ENCODE results near the gene TYRO3. TPM values are rescaled to one million over a fixed set of nuclear protein-coding genes. Genes with fewer than 3 reads are reported as not detected.
"Not testable (repeated sequence)": the region's sequence is repeated elsewhere in the genome, so short reads cannot be mapped to it uniquely, and the experiment has no call there.

The TYRO3 gene
- total RNA-seq, 2 experiments from 2014 or later: 1.1 to 1.9 TPM

- DNase-seq: no peak
- Mint-ChIP-seq H3K9me3 (no peaks in the 10 kb centered on the region), H3K4me3 (no peak overlapping the region), H3K27ac (no peak overlapping the region), H3K4me1 (no peaks in the 10 kb centered on the region), H3K36me3 (ENCODE audit: low read depth) (no peaks in the 10 kb centered on the region), H3K27me3 (peaks cover 1% of the 10 kb centered on the region)
- POLR2A ChIA-PET: no interaction called here
- CTCF ChIA-PET: interaction anchor here (2.1 kb wide), 1 partner anchor 10 kb away, joined by 11 read pairs; no protein-coding TSS in a partner anchor
Observed at GRCh38 chr15:41567862-41568261, 8.8 kb downstream of the TYRO3 start.

GRCh38 chr15:41568350-41569017 is 9.5 kb downstream of the TYRO3 start:
- no peaks in the 10 kb centered on the region for H3K9me3 Mint-ChIP-seq
- no peak overlapping the region for H3K4me3 Mint-ChIP-seq
- H3K27ac Mint-ChIP-seq: no peak overlapping the region
- DNase-seq: no peak
- H3K4me1 Mint-ChIP-seq: no peaks in the 10 kb centered on the region
- no peaks in the 10 kb centered on the region for H3K36me3 Mint-ChIP-seq (ENCODE audit: low read depth)
- peaks cover 1% of the 10 kb centered on the region for H3K27me3 Mint-ChIP-seq
- ChIA-PET CTCF (interaction anchor here (1.0 to 2.1 kb wide), 2 partner anchors 11 kb away, joined by 4 to 11 read pairs; no protein-coding TSS in a partner anchor), POLR2A (no interaction called here)

- H3K9me3 Mint-ChIP-seq; POLR2A ChIA-PET; H3K4me1 Mint-ChIP-seq; H3K36me3 Mint-ChIP-seq (ENCODE audit: low read depth); H3K27me3 Mint-ChIP-seq; DNase-seq; H3K27ac Mint-ChIP-seq; H3K4me3 Mint-ChIP-seq: not testable (repeated sequence)
- CTCF ChIA-PET: interaction anchor here (0.6 to 2.1 kb wide), 4 partner anchors 10 to 346 kb away, joined by 3 to 11 read pairs (median 4); no protein-coding TSS in a partner anchor
Observed at GRCh38 chr15:41569232-41569631, 10.2 kb downstream of the TYRO3 start.

- no peak for DNase-seq
- H3K4me1 Mint-ChIP-seq: no peaks in the 10 kb centered on the region
- CTCF ChIA-PET: interaction anchor here (1.5 to 2.5 kb wide), 3 partner anchors 9 to 32 kb away, joined by 3 to 9 read pairs (median 5); no protein-coding TSS in a partner anchor
- POLR2A ChIA-PET: no interaction called here
- H3K27me3 Mint-ChIP-seq: no peaks in the 10 kb centered on the region
- H3K4me3 Mint-ChIP-seq: no peak overlapping the region
- H3K9me3 Mint-ChIP-seq: no peaks in the 10 kb centered on the region
- no peaks in the 10 kb centered on the region for H3K36me3 Mint-ChIP-seq (ENCODE audit: low read depth)
- no peak overlapping the region for H3K27ac Mint-ChIP-seq
Observed at GRCh38 chr15:41570764-41571163, 11.8 kb downstream of the TYRO3 start.

- CTCF ChIA-PET: interaction anchor here (0.7 to 2.5 kb wide), 2 partner anchors 10 to 107 kb away, joined by 3 to 9 read pairs; no protein-coding TSS in a partner anchor
- no peaks in the 10 kb centered on the region for H3K9me3 Mint-ChIP-seq
Observed at GRCh38 chr15:41571948-41572347, 12.9 kb downstream of the TYRO3 start.

GRCh38 chr15:41572866-41573265 is 13.9 kb downstream of the TYRO3 start:
- no peak for DNase-seq
- ChIA-PET POLR2A (no interaction called here), CTCF (interaction anchor here (0.7 kb wide), 1 partner anchor 9 kb away, joined by 3 read pairs; no protein-coding TSS in a partner anchor)
- no peak overlapping the region for H3K27ac Mint-ChIP-seq
- no peak overlapping the region for H3K4me3 Mint-ChIP-seq
- H3K36me3 Mint-ChIP-seq (ENCODE audit: low read depth): no peaks in the 10 kb centered on the region
- H3K4me1 Mint-ChIP-seq: no peaks in the 10 kb centered on the region
- no peaks in the 10 kb centered on the region for H3K27me3 Mint-ChIP-seq
- no peaks in the 10 kb centered on the region for H3K9me3 Mint-ChIP-seq

More at GRCh38 chr15:41571948-41572347, 12.9 kb downstream of the TYRO3 start:
- Mint-ChIP-seq H3K27ac (no peak overlapping the region), H3K4me1 (no peaks in the 10 kb centered on the region), H3K36me3 (ENCODE audit: low read depth) (no peaks in the 10 kb centered on the region), H3K4me3 (no peak overlapping the region), H3K27me3 (no peaks in the 10 kb centered on the region)
- DNase-seq: no peak
- POLR2A ChIA-PET: no interaction called here

GRCh38 chr15:41573396-41573795 is 14.4 kb downstream of the TYRO3 start:
- Mint-ChIP-seq H3K27me3 (no peaks in the 10 kb centered on the region), H3K4me1 (no peaks in the 10 kb centered on the region), H3K9me3 (no peaks in the 10 kb centered on the region), H3K4me3 (no peak overlapping the region), H3K27ac (no peak overlapping the region), H3K36me3 (ENCODE audit: low read depth) (no peaks in the 10 kb centered on the region)
- POLR2A ChIA-PET: no interaction called here
- DNase-seq: no peak
- CTCF ChIA-PET: interaction anchor here (0.7 kb wide), 1 partner anchor 10 kb away, joined by 3 read pairs; no protein-coding TSS in a partner anchor

GRCh38 chr15:41574158-41574557 is 15.1 kb downstream of the TYRO3 start:
- Mint-ChIP-seq H3K27ac (no peak overlapping the region), H3K9me3 (no peaks in the 10 kb centered on the region), H3K4me1 (no peaks in the 10 kb centered on the region), H3K36me3 (ENCODE audit: low read depth) (no peaks in the 10 kb centered on the region), H3K4me3 (no peak overlapping the region), H3K27me3 (no peaks in the 10 kb centered on the region)
- POLR2A ChIA-PET: no interaction called here
- CTCF ChIA-PET: no interaction called here
- DNase-seq: no peak

GRCh38 chr15:41575282-41575681 is 16.3 kb downstream of the TYRO3 start:
- DNase-seq: no peak
- Mint-ChIP-seq H3K27ac (no peak overlapping the region), H3K27me3 (no peaks in the 10 kb centered on the region), H3K4me1 (no peaks in the 10 kb centered on the region), H3K4me3 (no peak overlapping the region), H3K9me3 (no peaks in the 10 kb centered on the region), H3K36me3 (ENCODE audit: low read depth) (no peaks in the 10 kb centered on the region)
- ChIA-PET CTCF (no interaction called here), POLR2A (no interaction called here)

GRCh38 chr15:41577863-41578735 is 19.1 kb downstream of the TYRO3 start:
- ChIA-PET CTCF (interaction anchor here (1.2 kb wide), 1 partner anchor 23 kb away, joined by 3 read pairs; no protein-coding TSS in a partner anchor), POLR2A (no interaction called here)
- H3K27ac Mint-ChIP-seq: no peak overlapping the region
- no peak for DNase-seq
- no peaks in the 10 kb centered on the region for H3K36me3 Mint-ChIP-seq (ENCODE audit: low read depth)
- H3K27me3 Mint-ChIP-seq: peaks cover 5% of the 10 kb centered on the region
- no peak overlapping the region for H3K4me3 Mint-ChIP-seq
- no peaks in the 10 kb centered on the region for H3K4me1 Mint-ChIP-seq
- H3K9me3 Mint-ChIP-seq: no peaks in the 10 kb centered on the region

- peaks cover 12% of the 10 kb centered on the region for H3K27me3 Mint-ChIP-seq
- no peak overlapping the region for H3K27ac Mint-ChIP-seq
- H3K4me3 Mint-ChIP-seq: no peak overlapping the region
- CTCF ChIA-PET: interaction anchor here (0.6 to 1.2 kb wide), 3 partner anchors 10 to 1143 kb away, joined by 3 to 4 read pairs (median 3); no protein-coding TSS in a partner anchor
- no peaks in the 10 kb centered on the region for H3K36me3 Mint-ChIP-seq (ENCODE audit: low read depth)
- H3K9me3 Mint-ChIP-seq: no peaks in the 10 kb centered on the region
- POLR2A ChIA-PET: no interaction called here
- no peaks in the 10 kb centered on the region for H3K4me1 Mint-ChIP-seq
- no peak for DNase-seq
Observed at GRCh38 chr15:41578736-41579383, 19.8 kb downstream of the TYRO3 start.

- Mint-ChIP-seq H3K4me3 (no peak overlapping the region), H3K36me3 (ENCODE audit: low read depth) (no peaks in the 10 kb centered on the region), H3K27me3 (peaks cover 23% of the 10 kb centered on the region), H3K27ac (no peak overlapping the region), H3K9me3 (no peaks in the 10 kb centered on the region), H3K4me1 (peaks cover 8% of the 10 kb centered on the region)
- POLR2A ChIA-PET: no interaction called here
- DNase-seq: no peak
- CTCF ChIA-PET: no interaction called here
Observed at GRCh38 chr15:41581110-41581509, 22.1 kb downstream of the TYRO3 start.

- Mint-ChIP-seq H3K27me3 (peaks cover 44% of the 10 kb centered on the region), H3K9me3 (no peaks in the 10 kb centered on the region), H3K27ac (no peak overlapping the region), H3K4me3 (no peak overlapping the region), H3K4me1 (peaks cover 8% of the 10 kb centered on the region), H3K36me3 (ENCODE audit: low read depth) (no peaks in the 10 kb centered on the region)
- DNase-seq: no peak
- POLR2A ChIA-PET: no interaction called here
- CTCF ChIA-PET: no interaction called here
Observed at GRCh38 chr15:41583795-41584194, 24.8 kb downstream of the TYRO3 start.
